D721Med (cell line): ENCODE results near the gene PELI2.

Experiments
- DNase-seq: peaks from one replicate; pipeline ENCODE4 v3.0.0; 2011; ENCODE audit warnings: low spot score; ENCODE audit not compliant: insufficient read length
- FAIRE-seq: peaks from 2 replicates; lab custom pipeline; 2011; peaks lifted over from hg19 to GRCh38; lab: Jason Lieb, UNC
- TF ChIP-seq, protein P1 (sequence below): IDR thresholded peaks from 2 replicates; pipeline ENCODE4 v1.5.1; 2012; ENCODE audit warnings: mild to moderate bottlenecking, control low read depth; ENCODE audit not compliant: insufficient read depth; ENCODE audit errors: missing control alignments

The PELI2 gene

DNA sequence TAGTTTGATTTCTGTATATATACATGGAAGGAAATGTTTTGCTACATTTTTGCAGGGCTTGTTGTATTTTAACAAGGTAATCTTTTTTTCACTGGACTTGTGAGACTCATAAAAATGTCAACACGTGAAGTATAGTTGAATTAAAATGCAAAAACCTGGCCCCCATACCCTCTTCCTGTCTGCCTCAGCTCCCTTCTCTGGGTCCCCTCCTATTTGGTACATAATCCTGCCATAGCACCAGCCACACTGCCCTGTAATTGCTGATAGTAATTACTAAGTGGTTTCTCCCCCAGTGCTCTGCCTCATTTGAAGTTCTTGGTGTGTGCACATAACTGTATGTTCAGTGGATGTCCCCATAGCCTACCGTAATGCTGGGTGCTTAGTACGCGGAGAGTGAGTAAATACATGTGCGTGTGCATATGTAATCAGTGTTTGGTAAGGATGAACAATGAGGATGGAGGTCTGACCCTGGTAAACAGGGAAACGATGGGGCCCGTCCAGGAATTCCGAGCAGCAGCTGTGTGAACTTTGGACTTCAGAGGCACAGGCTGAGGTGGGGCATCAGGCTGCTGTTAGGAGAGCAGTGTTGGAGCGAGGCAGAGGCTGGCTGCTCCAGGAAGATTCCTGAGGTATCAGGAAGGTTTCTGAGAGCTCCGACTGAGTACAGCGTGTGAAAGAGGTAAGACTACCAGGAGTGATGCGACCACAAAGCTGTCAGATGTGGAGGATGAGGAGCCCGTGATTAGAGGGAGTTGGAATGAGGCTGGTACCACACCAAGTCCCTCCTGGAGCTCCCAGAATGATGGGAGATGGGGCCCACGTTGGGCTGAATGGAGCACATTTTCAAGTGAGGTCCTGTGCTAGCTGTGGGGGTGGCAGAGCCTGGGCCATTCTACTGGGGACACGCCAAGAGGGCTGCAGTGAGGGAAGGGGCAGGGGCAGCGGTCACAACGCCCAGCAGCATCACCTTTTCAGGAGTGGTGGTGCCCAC lies 106.8 kb downstream of the PELI2 start:
- DNase-seq (no peak), FAIRE-seq (no peak)
- TF ChIP-seq, protein P1, sequence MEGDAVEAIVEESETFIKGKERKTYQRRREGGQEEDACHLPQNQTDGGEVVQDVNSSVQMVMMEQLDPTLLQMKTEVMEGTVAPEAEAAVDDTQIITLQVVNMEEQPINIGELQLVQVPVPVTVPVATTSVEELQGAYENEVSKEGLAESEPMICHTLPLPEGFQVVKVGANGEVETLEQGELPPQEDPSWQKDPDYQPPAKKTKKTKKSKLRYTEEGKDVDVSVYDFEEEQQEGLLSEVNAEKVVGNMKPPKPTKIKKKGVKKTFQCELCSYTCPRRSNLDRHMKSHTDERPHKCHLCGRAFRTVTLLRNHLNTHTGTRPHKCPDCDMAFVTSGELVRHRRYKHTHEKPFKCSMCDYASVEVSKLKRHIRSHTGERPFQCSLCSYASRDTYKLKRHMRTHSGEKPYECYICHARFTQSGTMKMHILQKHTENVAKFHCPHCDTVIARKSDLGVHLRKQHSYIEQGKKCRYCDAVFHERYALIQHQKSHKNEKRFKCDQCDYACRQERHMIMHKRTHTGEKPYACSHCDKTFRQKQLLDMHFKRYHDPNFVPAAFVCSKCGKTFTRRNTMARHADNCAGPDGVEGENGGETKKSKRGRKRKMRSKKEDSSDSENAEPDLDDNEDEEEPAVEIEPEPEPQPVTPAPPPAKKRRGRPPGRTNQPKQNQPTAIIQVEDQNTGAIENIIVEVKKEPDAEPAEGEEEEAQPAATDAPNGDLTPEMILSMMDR, result no peak

DNA sequence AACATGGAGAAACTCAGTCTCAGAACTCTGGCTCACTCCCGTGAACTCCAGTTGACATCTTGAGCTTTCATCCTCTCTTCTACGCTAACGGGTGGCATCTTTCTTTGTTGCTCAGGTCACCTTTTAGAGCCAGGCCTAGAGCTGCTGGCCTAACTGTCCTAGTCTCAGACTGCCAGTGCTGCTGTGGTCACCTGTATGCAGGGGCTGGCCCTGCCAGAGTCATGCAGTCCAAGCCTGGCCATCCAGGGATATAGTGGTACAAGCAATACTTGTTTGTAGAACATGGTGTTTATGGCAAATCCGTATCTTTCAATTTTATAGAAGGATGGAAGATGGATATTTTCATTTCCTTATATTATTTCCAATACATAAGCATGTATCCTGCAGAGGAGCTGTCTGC lies 117.2 kb downstream of the PELI2 start:
- TF ChIP-seq, protein P1, result no peak
- DNase-seq, result no peak
- FAIRE-seq, result no peak

DNA sequence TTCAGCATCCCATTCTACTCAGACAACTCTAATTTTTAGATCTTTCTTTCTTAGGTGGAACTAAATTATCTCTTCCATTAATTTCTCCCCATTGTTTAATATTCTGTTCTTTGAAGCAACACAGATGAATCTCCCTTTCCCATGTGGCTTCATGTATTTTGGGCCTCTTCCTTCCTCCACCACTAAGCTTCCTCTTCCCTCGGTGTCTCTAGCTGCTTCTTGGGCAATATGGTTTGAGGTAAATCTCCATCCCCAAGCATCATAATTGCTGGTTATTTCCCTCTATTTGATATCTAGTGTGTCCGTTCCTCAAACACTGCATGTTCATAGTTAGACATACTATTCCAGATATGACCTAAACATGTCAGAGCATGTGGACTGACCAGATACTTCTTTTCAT lies 119.2 kb downstream of the PELI2 start:
- DNase-seq (no peak), FAIRE-seq (no peak)
- TF ChIP-seq, protein P1, result no peak

DNA sequence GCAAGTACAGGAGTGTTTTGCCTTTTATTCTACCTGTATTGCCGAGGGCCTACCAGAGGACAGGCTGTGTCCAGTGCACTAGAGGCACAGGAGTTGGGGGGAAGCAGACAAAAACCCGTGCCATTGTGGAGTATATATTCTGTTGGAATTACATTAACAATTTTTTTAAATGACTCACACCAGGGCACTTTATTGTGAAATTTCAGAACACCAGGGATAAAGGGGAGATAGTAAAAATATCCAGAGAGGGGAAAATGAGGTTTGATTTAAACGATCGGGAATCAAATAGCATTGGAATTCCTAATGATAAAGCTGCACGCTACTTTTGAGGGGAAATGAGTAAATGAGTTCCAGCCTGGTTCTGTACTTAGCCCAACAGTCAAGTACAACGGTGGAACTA lies 123.2 kb downstream of the PELI2 start:
- FAIRE-seq (no peak), DNase-seq (no peak)
- TF ChIP-seq, protein P1, result no peak

DNA sequence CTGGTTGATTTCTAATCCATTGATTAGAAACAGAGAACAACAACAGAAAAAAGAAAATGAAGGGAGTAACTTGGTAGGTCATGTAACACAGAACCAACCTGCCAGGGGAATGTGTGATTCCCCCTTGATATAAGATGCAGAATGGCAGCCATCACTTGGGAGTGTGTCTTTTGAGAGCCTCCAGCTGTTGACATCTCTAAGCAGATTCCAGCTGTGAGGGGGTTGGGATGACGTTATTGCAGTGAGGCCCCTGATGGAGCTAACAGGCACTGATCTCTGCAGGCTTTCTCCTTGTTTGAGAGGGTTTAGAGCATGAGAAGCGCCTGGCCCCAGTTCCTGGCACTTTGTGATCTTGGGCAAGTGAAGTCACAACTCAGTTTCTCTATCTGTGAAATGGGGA lies 124.9 kb downstream of the PELI2 start:
- TF ChIP-seq, protein P1, result no peak
- DNase-seq, result no peak
- FAIRE-seq, result no peak

DNA sequence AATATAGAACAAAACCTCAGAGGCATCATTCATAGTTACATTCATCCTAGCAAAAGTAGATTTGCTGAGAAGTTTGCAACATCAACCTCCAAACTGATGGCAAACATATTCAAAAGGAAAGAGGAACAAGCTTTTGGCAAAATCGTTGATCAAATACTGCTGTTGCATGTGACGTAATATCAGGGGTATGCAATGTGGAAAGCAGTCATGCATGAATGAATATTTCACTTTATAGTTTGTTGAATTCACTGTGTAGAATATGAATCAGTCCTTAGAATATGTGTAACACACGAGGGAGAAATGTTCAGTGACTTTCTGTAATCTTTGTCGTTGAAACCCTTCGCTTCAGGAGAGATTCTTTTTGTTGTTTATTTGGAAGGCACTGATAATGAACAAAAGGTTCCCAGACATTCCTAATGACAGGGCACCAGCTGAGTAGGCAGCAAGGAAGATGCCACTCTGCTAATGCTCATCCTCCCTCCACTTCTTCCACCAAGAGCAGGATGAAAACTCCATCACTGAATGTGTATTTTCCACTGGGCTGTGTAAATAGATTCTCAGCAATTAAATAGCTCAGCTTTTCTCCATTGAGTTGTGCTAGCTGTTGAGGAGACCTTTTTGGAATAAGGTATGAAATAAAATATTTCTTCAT lies 126.1 kb downstream of the PELI2 start:
- TF ChIP-seq, protein P1, result no peak
- DNase-seq (no peak), FAIRE-seq (no peak)
